ENCODE results near the gene INPP5D. TPM values are rescaled to one million over a fixed set of nuclear protein-coding genes. Genes with fewer than 3 reads are reported as not detected.

The INPP5D gene
- total and polyA plus RNA-seq, 2 of the 8 experiments (the other 6 are each of a cell fraction or from before 2014, with no cell fraction given) = 4.5 to 7.1 TPM

- H3K9ac ChIP-seq (replicated peaks in 1 of 4; ENCODE audit: extremely low read depth in 1 of 4, low read depth in 3 of 4, low read length in 3 of 4) = no peak overlapping the region
- no peak overlapping the region for H4K8ac ChIP-seq (ENCODE audit: extremely low read depth, insufficient read depth, low read length)
- ChIA-PET CTCF (ENCODE audit: partially characterized antibody) (interaction anchor here (1.1 kb wide), 1 partner anchor 38 kb away, joined by 3 read pairs; no protein-coding TSS in a partner anchor), POLR2A (ENCODE audit: partially characterized antibody) (interaction anchor here (1.2 to 1.5 kb wide), 2 partner anchors 15 to 117 kb away, joined by 3 to 4 read pairs; no protein-coding TSS in a partner anchor)
- no peak overlapping the region for H2BK15ac ChIP-seq (ENCODE audit: low read length)
- WGBS, 2 experiments (ENCODE audit: extremely low coverage in 1 of 2, insufficient coverage in 1 of 2, insufficient read length in 1 of 2, insufficient replicate concordance in 2 of 2, low coverage in 1 of 2, low lambda C conversion rate in 2 of 2, missing lambda C conversion rate in 1 of 2) = 98% methylated on average over 5 of the region's 6 CpGs; no CpG with 5 or more reads in 1 of the 2 experiments
- H3K18ac ChIP-seq (ENCODE audit: extremely low read depth, low read length) = no peak overlapping the region
- H3K56ac ChIP-seq (replicated peaks; ENCODE audit: insufficient read length, low read depth, low read length) = no peak overlapping the region
- H4K20me1 ChIP-seq (replicated peaks in 1 of 2; ENCODE audit: control insufficient read depth in 1 of 2, insufficient read depth in 2 of 2, low read length in 2 of 2) = no peaks in the 10 kb centered on the region
- no peak overlapping the region for H2AK5ac ChIP-seq (ENCODE audit: low read depth, low read length)
- H4K91ac ChIP-seq (replicated peaks; ENCODE audit: insufficient read length, low read length) = no peak overlapping the region
- DNase-seq (ENCODE audit: low read depth in 1 of 2, low spot score in 2 of 2) = no peak
- H3K4me3 ChIP-seq (ENCODE audit: extremely low read depth in 1 of 4, insufficient read depth in 2 of 4, low read depth in 3 of 4, low read length in 4 of 4) = no peak overlapping the region
- H3K27ac ChIP-seq (ENCODE audit: low read depth, low read length) = no peak overlapping the region
- no peak overlapping the region for H2BK12ac ChIP-seq (ENCODE audit: low read depth, low read length)
- H2BK20ac ChIP-seq (ENCODE audit: low read length) = no peak overlapping the region
- H3K79me1 ChIP-seq (ENCODE audit: low read depth, low read length) = no peaks in the 10 kb centered on the region
- no peaks in the 10 kb centered on the region; a peak in 1 of 7 replicates for H3K27me3 ChIP-seq (replicated peaks in 1 of 4; ENCODE audit: control insufficient read depth in 3 of 4, extremely low read depth in 1 of 4, insufficient read depth in 3 of 4, low read length in 3 of 4)
- no peaks in the 10 kb centered on the region for H3K36me3 ChIP-seq (ENCODE audit: control insufficient read depth in 2 of 4, insufficient read depth in 4 of 4, low read length in 3 of 4)
- H2BK120ac ChIP-seq (replicated peaks; ENCODE audit: low read depth, low read length) = no peak overlapping the region
- no peak overlapping the region for H3K4me2 ChIP-seq (ENCODE audit: insufficient read depth in 1 of 2, low read depth in 2 of 2, low read length in 2 of 2)
- no peak overlapping the region for H4K5ac ChIP-seq (ENCODE audit: insufficient read length, low read depth, low read length)
- no peak overlapping the region for H3K14ac ChIP-seq (ENCODE audit: insufficient read length)
- FAIRE-seq = no peak
- H3K9me3 ChIP-seq (ENCODE audit: insufficient read depth in 2 of 2, low read depth in 1 of 2, low read length in 1 of 2) = no peaks in the 10 kb centered on the region
- H3K4ac ChIP-seq (replicated peaks; ENCODE audit: insufficient read length, low read depth, low read length) = no peak overlapping the region
- no peak overlapping the region for H3K23ac ChIP-seq (ENCODE audit: insufficient read length)
- H3K79me2 ChIP-seq (ENCODE audit: control insufficient read depth in 1 of 2, insufficient read depth in 2 of 2, low read length in 2 of 2) = no peaks in the 10 kb centered on the region
- no peaks in the 10 kb centered on the region for H3K4me1 ChIP-seq (replicated peaks in 1 of 4; ENCODE audit: control insufficient read depth in 3 of 4, insufficient read depth in 4 of 4, low read length in 3 of 4)
- H2BK5ac ChIP-seq (ENCODE audit: low read depth, low read length) = no peak overlapping the region
- H2AFZ ChIP-seq (ENCODE audit: low read length) = no peak overlapping the region
- no peaks in the 10 kb centered on the region for H3K23me2 ChIP-seq (ENCODE audit: low read depth, low read length)
- TF ChIP-seq CREB1 (IDR thresholded peaks at IDR 0.05) (no peak), SUZ12 (IDR thresholded peaks at IDR 0.05; ENCODE audit: low read length) (no peak), BCL11A (IDR thresholded peaks at IDR 0.05; ENCODE audit: low read depth in 2 of 2, low read length in 2 of 2) (no peak), USF2 (IDR thresholded peaks at IDR 0.05; ENCODE audit: low read length) (no peak), NRF1 (IDR thresholded peaks at IDR 0.05; ENCODE audit: low read depth, low read length) (no peak), MAFK (IDR thresholded peaks at IDR 0.05; ENCODE audit: low read depth, low read length) (no peak), SIRT6 (IDR thresholded peaks at IDR 0.05; ENCODE audit: low read length) (no peak), POU5F1 (IDR thresholded peaks at IDR 0.05; ENCODE audit: low read depth, low read length) (no peak), EZH2 (IDR thresholded peaks at IDR 0.05; ENCODE audit: low read depth, low read length, severe bottlenecking) (no peak), RAD21 (IDR thresholded peaks at IDR 0.05 in 1 of 2, conservative IDR thresholded peaks at IDR 0.05 in 1 of 2; ENCODE audit: low read depth in 2 of 2, low read length in 2 of 2) (no peak), PHF8 (conservative IDR thresholded peaks at IDR 0.05; ENCODE audit: low read depth, low read length) (no peak), JUN (IDR thresholded peaks at IDR 0.05; ENCODE audit: low read depth, low read length) (no peak), ATF3 (IDR thresholded peaks at IDR 0.05; ENCODE audit: insufficient read depth, low read depth, low read length) (no peak)
Measured at GRCh38 chr2:233090879-233091278, 30.7 kb downstream of the INPP5D start.

Measured in H1 (cell line).